CD4-positive, alpha-beta T cell treated with Interleukin-21 for 1 hour (primary cell): ENCODE results near the gene HSF2BP.
"Not testable (repeated sequence)": the region's sequence is repeated elsewhere in the genome, so short reads cannot be mapped to it uniquely, and the experiment has no call there.

Experiments used
- DNase-seq: peaks from one replicate; pipeline ENCODE4 v3.0.0-alpha.2; 2020

HSF2BP gene

DNA sequence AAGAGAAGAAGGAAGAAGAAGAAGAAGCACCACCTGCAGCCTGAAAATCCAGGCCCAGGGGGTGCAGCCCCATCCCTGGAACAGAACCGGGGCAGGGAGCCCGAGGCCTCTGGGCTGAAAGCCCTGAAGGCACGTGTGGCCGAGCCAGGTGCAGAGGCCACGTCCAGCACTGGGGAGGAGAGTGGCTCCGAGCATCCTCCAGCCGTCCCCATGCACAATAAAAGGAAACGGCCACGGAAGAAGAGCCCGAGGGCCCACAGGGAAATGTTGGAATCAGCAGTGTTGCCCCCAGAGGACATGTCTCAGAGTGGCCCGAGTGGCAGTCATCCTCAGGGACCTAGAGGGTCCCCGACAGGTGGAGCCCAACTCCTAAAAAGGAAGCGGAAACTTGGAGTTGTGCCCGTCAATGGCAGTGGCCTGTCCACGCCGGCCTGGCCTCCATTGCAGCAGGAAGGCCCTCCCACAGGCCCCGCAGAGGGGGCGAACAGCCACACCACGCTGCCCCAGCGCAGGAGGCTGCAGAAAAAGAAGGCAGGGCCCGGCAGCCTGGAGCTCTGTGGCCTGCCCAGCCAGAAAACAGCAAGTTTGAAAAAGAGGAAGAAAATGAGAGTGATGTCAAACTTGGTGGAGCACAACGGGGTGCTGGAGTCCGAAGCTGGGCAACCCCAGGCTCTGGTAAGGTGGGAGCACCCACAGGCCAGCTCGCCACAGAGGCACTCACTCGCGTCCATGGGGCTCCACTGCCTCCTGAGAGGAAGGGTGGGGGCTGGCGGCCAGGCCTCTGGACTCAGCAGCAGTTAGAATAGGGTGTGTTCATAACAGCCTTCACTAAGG is 28.5 kb upstream of the HSF2BP start:
- no peak for DNase-seq

DNA sequence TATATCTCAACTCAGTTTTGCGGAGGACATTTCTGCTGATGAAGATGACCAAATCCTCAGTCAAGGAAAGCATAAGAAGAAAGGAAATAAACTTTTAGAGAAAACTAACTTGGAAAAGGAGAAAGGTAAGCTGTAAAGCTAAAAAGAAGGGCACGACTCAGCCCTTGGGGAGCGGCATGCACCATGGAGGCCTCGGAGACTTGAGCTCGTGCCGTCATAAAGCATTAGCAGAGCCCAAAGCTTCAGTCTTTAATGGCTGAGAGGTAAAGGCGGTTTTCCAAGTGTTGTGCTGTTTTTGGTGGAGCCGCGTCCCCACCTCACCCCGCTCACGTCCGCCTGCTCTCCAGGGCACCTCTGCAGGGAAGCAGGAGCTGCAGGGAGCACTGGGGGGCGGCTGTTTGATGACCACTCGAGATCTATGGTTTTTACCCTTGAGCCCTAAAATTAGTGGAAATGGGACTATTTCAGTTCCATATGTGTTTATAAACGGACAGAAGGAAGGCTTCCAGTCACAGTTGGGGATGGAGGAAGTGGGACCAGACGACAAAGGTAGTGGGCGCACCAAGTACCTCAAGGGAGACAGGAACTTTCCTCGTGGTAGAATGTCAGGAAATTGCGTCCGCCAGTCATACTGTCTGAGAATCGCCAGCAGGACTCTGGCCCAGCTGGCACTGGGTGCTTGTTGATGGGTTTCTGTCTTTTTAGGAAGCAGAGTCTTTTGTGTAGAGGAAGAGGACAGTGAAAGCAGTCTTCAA is 27.7 kb upstream of the HSF2BP start:
- DNase-seq = no peak

DNA sequence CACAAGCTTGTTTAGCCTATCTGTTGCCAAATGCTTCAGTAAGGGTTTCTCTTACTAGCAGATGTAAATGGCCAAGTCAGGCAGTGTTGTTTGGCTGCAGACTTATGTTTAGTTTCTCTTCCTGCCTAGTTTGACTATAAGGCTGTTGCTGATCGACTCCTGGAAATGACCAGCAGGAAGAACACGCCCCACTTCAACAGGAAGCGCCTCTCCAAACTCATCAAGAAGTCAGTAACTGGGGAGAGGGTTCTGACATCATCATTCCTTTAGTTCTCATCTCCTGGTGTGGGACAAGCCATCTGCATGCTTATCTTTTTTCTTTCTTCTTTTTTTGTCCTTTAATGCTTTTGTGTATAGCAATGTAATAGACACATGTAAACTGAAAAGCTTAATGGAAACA is 25.1 kb upstream of the HSF2BP start:
- DNase-seq = no peak

DNA sequence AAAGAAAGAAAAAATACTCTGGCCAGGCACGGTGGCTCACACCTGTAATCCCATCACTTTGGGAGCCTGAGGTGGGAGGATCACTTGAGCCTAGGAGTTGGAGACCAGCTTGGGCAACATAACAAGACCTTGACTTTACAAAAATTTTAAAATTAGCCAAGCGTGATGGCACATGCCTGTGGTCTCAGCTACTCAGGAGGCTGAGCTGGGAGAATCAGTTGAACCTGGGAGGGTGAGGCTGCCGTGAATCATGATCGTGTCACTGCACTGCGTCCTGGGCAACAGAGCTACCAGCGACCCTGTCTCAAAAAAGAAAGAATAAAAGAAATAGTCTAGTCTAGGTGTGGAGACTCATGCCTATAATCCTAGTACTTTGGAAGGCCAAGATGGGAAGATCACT is 22.4 kb upstream of the HSF2BP start:
- no peak for DNase-seq

DNA sequence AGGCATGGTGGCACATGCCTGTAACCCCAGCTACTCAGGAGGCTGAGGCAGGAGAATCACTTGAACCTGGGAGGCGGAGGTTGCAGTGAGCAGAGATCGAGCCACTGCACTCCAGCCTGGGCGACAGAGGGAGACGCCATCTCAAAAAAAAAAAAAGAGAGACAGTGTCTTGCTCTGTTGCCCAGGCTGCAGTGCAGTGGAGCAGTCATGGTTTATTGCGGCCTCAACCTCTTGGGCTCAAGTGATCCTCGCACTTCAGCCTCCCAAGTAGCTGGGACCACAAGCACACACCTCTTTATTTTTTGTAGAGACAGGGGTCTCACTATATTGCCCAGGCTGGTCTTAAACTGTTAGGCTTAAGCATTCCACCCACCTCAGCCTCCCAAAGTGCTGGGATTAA is 21.1 kb upstream of the HSF2BP start:
- not testable (repeated sequence) for DNase-seq

DNA sequence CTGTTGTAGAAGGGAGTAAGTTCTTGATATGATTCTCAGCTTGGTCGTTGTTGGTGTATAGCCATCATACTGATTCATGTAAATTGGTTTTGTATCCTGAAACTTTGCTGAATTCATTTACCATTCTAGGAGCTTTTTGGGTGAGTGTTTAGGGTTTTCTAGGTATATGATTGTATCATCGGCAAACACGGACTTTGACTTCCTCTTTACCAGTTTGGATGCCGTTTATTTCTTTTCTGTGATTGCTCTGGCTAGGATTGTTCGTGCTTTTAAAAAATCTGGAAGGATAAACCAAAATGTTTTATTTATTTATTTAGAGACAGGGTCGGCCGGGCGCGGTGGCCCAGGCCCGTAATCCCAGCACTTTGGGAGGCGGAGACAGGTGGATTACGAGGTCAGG is 20.7 kb upstream of the HSF2BP start:
- no peak for DNase-seq

DNA sequence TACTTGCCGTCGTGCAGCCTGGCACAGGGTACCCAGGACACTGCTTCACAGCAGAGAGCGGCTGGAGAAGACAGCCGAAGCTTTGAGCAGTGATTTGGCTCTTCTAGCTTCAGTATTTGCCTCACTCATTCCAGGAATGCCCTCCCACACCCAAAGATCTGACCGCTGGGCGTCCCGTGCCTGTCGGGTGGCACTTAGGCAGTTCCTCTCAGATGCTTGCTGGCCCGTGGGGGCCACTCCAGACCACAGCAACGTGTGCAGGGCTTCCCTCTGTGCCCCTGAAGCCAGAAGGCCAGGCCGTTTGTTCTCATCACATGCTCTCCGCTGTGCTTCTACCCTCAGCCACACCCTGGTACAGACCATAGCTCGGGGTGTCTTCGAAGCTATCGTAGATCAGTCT is 17.1 kb upstream of the HSF2BP start:
- no peak for DNase-seq

DNA sequence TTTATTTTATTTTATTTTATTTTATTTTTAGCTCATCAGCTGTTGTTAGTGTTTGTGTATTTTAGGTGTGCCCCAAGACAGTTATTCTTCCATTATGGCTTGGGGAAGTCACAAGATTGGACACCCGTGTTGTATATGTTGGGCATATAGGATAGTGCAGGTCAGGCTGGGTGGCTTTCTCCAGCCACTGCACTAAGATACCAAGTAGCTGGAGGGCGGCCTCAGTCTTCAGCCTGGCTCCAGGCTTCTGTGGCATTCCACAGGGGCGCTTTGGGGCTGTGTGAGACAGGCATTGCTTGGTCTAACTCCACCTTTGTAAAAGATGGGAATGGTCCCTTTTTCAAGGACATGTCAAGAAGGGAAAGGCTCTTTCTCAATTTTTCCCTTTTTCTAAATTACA is 16.6 kb upstream of the HSF2BP start:
- DNase-seq = no peak

DNA sequence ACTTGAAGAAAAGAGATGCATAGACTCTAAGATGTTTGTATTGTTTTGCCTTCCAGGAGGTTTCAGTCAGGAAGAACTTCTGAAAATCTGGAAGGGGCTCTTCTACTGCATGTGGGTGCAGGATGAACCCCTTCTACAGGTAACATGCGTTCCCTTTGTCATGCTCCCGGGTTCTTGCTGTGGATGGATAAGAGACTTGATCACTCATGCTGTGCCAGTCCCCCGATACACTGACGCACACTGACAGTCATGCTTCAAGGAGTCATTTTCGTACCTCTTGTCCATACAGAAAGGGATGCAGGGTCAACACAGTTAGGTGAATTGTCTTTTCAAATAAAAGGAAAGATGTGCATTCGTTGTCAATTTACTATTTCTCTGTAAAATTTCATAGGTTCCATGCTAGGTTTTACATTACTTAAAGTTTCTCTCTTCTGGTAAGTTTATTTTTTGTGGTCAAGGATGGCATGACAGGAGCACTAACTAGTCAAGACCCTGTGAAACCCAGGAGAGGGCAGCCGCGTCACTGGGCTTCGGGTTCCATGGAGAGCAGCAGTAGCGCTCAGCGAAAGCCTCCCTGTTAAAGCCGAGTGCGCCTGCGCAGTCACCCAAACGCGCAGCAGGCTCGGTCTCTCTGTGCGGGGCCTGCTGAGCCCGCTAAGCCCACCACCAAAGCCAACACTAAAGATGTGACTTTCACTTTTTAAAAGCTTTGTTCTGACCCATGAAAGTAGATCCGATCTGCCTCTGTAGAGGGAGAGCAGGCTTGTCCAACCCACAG is 10.7 kb upstream of the HSF2BP start:
- no peak for DNase-seq

DNA sequence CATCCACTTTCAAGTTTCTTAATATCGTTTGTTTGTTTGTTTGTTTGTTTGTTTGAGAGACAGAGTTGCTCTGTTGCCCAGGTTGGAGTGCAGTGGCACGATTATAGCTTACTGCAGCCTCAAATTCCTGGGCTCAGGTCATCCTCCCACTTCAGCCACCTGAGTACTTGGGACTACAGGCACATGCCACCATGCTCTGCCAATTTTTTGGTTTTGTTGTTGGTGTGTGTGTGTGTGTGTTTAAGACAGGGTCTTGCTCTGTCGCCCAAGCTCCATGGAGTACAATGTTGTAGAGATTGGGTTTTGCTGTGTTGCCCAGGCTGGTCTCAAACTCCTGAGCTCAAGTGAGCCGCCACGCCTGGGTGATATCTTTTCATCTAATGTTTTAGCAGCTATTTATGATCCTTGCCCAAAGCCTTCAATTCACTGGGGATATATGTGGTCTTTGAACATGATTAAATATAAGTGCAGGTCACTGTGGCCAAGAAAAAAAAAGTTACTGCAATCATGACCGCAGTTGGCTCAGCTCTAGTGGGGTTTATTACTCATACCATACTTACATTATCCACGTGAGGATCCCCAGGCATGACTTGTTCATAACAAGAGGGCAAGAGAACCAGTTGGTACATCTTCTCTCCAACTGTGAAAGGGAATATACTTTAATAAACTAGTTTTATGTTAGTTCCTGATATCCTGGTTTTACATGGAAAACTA is 8.1 kb upstream of the HSF2BP start:
- DNase-seq = no peak

DNA sequence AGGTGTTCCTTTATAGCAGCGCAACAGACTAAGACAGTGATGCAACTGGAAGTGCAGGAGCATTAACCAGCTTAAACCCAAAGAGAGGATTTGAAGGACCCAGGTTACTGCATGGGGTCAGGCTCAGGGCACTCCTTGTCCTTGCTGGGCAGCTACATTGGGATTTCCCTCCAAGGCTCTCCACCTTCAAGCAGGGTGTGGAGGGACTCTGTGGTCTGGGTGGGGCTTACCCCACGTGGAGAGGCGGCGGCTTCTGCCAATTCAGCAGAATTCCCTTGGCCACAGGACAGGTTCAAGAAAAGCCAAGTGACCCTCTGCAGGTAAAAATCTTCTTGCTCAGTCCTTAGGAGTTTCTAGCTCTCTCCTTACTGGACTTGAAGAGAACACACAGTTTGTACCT is 6.6 kb upstream of the HSF2BP start:
- no peak for DNase-seq

DNA sequence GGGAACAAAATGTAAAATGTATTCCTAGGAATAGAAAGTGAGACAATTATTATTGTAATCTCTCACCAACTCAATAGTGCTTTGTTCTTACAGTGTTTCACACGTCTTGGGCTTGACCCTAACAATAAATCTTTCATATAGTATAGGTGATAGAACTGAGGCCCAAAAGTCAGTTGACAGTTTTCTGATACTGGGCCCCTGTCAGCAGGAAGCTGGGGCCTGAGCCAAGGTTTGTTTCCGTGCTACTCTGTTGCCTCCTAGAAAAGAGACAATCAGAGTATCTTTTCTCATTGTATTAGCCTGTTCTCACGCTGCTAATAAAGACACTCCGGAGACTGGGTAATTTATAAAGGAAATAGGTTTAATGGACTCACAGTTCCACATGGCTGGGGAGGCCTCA is 5.1 kb upstream of the HSF2BP start:
- no peak for DNase-seq

DNA sequence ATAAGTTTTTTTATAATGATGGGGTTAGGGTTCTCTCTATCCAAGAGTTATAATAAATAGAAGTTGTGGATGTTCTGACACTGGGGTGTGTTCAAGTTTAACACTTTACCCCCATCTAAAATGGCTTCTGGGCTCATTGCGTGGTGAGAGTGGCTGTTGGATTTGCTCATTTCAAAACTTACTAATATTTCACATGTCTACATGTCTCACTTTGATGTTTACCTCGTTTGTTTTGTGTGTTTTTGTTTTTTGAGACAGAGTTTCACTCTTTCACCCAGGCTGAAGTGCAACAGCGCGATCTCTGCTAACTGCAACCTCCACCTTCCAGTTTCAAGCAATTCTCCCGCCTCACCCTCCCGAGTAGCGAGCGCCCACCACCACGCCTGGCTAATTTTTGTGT is 3.7 kb upstream of the HSF2BP start:
- DNase-seq = no peak

DNA sequence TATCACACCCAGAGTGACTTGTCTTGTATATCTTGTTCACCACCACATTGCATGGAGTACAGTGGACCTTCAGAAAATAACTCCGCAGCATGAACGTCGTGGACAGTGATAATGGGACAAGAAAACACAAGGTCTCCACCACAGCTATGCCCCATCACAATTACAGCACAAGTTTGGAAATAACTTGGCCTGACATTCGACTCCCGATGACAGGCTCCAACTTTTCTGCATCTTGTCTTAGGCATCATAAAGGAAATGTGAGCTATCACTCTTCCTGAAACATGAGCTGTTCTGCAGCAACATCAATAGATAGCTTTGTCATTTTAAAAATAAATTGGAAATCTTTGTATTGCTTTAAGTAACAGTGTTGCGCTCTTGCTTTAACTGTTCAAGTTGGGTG is 3.0 kb upstream of the HSF2BP start:
- no peak for DNase-seq

DNA sequence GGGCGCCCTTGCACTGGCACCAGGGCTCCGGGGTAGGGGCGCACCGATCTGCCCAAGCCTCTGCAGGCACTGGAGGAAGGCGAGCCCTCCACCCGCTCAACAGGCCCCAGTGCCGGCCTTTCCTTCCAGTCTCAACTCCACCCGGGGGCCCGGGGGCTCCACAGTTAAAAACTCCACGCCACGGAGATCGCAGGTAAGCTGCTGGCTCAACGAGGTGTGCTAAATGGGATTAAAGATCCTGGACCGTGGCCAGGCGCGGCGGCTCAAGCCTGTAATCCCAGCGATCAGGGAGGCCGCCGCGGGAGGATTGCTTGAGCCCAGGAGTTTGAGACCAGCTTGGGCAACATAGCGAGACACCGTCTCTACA is 536 bp downstream of the HSF2BP start:
- DNase-seq = no peak

DNA sequence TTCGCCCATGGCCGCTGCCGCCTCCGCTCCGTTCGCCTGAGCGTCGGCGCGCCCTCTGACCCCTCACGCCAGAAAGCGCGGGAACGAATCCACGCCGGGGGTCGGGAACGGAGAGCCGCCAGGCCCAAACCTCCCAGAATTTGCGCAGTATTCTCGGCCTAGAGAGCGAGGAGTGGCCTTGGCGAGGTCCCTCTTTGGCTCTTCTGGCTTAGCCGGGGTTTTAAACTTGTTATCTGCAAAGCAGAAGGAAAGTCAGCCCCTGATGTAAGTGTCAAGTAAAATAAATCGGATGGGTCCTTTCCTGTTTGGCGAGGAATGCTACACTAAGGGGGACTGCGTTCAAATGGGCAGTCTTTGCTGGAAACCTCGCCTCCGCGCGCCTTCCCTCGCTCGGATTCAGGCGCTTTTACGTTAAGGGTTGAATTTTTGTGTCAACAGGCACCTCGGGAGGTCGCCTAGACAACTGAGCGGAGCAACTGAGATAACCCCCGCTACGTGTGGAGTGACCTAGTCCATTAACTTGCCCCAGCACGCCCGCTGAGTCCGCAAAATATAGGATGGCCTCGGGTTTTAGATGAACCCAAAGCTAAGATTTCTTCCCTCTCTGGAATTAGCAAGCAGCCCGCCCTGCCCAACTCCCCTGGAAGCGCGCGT is 1.1 kb downstream of the HSF2BP start:
- DNase-seq = no peak

DNA sequence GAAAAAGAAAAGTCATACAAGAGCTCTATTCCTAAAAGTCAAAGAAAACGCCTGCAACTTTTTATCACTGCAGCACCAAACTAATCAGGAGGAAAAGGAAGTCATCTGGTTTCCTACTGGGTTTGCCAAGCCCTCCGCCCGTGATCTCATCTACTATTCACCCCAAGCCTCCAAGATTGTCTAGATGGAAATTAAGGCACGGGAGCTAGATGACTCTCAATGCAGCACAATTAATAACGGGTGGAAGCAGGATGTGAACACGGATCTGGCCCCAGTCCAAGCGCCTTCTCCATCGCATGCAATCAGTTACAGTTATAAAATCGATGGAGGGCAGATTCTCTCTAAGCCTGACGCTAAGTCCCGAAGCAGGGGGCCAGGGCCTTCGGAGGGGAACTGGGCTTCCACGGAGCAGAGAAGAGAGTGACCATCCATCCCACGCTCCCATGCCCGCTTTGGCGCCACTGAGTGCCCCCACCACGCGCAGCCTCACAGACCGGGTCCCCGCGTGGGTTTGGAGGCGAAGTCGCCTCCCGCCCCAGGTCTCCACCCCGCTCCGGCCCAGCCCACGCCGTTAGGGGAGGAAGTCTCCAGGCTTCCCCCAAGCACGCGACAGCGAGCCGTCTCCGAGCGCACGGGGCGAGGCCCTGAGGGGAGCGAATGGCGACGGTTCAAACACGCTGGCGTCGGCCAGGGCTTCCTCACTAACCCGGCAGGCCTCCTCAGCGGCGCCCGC is 1.8 kb downstream of the HSF2BP start:
- DNase-seq = no peak

DNA sequence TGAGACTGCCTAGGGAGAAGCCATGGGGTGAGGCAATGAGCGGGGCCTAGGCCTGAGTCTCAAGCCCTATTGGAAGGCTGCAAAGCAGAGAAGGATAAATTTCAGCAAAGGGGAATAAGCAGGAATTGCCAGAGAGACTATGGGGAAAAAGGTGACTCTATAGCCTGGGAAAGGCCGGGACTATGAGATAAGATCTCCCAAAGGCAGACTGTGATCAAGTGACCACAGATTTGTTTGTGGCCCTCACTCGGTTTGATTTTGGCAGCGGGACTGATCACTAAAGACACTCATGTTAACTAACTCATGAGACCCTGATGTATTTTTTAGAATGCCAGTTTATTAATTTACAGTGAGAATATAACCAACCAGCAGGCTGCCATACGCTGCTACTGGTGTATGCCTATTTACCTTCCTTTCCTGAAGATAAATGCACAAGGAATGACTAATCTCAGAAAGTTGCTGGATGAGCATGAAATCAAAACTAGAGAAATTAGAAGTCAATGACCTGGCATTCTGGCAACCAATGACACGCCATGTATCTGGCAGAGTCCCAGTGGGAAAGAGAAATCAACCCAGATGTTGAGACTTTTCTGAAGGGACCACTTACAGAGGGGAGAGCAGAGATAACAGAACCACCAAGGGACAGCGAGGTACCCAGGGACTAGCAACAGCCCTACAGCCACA is 4.3 kb downstream of the HSF2BP start:
- DNase-seq = no peak

DNA sequence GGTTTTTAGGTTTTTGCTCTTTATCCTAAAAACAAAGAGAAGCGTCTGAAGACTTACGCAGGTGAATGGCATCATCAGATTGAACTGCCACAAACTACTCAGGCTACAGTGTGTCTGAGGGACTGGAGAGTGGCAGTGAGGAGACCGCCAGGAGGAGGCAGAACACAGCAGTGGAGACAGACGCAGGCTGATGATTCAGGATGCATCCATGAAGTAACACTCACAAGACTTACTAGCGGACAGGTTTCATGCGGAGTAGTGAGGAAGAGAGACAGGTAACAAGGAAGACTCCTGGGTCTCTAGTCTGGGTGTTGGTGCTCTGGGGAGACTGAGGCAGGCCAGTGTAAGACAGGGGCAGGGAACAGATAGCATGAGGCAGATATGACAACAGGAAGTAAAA is 5.7 kb downstream of the HSF2BP start:
- no peak for DNase-seq

DNA sequence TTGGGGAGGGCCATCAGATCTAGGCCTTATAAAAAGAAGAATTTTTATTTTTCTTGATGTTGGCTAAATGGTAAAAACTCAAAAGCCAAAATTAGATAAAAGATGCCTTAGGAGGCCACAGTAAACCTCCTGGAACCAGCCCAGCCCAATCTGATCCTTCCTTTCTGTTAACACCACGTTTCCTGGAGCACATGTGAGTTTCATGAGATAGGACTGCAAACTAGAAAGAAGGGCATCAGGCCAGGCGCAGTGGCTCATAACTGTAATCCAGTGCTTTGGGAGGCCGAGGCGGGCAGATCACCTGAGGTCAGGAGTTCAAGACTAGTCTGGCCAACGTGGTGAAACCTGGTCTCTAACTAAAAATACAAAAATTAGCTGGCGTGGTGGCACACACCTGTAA is 6.7 kb downstream of the HSF2BP start:
- no peak for DNase-seq

DNA sequence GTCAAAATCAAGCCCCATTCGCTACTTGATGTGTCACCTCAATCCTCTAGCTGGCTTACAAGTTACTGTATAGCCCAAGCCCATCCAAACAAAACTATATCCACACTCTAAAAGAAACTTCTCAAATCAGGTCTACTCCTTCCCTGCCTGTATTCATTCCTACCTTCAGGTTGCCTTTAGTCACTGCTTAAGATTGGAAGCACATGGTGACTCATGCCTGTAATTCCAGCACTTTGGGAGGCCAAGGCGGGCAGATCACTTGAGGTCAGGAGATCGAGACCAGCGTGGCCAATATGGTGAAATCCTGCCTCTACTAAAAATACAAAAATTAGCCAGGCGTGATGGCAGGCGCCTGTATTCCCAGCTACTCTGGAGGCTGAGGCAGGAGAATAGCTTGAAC is 7.4 kb downstream of the HSF2BP start:
- not testable (repeated sequence) for DNase-seq
